GM13977 (cell line): Measurements from ENCODE around the gene MARCHF2.

ENCODE experiments used
- DNase-seq: peaks from one replicate; pipeline ENCODE4 v3.0.0; 2012; ENCODE audit warnings: low spot score
- in situ Hi-C: fragments of 300-500 bp; cut with MboI; formaldehyde crosslinking; loops from one replicate; pipeline ENCODE4 v1.12.0; 2022; ENCODE audit warnings: low sequenced_read_pairs, low pct_unique_long_range_greater_than_20kb, mixed read lengths, inconsistent platforms; ENCODE audit not compliant: unreplicated experiment
- TF ChIP-seq, protein P1 (sequence below): IDR thresholded peaks from 2 replicates; pipeline ENCODE4 v1.5.1; 2012; ENCODE audit warnings: mild to moderate bottlenecking, control low read depth; ENCODE audit not compliant: insufficient read depth; ENCODE audit errors: extremely low read depth, missing control alignments

The MARCHF2 gene

DNA sequence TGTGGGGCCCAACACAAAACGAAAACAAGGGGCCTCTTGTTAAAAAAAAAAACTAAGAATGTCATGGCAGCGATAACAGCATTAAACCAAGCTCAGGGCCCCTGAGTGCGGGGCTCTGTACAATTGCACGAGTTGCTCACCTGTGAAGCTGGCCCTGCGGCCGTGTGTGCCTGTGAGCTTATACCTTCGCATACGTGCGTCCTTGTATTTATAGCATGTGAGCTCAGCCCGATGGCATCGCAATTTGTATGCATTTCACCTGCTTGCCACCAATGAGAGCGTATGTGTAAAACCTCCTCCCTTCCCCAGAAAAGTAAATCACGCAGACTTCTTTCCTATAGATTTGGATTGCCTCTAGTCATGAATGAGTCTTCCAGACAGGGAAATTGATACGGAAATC lies 48.8 kb downstream of the MARCHF2 start:
- no peak for DNase-seq
- in situ Hi-C loops = no loop called here
- TF ChIP-seq, protein P1, sequence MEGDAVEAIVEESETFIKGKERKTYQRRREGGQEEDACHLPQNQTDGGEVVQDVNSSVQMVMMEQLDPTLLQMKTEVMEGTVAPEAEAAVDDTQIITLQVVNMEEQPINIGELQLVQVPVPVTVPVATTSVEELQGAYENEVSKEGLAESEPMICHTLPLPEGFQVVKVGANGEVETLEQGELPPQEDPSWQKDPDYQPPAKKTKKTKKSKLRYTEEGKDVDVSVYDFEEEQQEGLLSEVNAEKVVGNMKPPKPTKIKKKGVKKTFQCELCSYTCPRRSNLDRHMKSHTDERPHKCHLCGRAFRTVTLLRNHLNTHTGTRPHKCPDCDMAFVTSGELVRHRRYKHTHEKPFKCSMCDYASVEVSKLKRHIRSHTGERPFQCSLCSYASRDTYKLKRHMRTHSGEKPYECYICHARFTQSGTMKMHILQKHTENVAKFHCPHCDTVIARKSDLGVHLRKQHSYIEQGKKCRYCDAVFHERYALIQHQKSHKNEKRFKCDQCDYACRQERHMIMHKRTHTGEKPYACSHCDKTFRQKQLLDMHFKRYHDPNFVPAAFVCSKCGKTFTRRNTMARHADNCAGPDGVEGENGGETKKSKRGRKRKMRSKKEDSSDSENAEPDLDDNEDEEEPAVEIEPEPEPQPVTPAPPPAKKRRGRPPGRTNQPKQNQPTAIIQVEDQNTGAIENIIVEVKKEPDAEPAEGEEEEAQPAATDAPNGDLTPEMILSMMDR = no peak

DNA sequence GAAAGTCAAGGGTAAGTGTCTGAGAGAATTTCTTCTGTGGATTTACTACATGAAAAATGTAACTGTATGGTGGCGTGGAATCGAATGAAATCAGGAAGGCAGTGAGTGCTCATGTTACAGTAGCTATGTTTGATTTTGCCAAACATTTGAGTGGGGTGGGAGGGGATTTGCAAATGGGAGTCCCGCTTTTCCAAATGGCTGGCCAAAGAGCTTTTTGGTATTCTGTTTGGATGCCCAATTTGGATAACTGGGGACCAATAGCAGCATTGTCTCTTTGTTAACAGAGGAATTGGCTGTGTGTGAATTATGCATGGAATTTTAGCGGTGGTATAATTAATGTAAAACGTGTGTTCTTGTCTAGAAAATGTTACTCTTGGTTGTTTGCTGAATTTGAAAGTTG lies 49.5 kb downstream of the MARCHF2 start:
- in situ Hi-C loops = no loop called here
- DNase-seq = no peak
- TF ChIP-seq, protein P1 = no peak

DNA sequence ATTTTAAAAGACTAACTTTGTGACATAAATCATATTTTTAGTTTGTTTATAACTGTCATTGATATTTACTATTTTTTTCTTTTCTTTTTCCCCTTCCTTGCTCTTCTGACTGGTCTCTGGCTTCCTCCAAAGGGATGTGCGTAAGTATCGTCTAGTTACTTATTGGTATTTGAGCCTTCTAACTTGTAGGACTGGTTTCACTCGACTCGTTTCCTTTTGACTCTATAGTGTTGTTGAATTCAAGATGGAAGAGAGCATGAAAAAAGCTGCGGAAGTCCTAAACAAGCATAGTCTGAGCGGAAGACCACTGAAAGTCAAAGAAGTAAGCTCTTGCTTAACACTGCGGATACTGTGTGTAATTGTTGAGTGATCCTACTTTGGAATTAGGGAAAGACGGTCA lies 50.3 kb downstream of the MARCHF2 start:
- TF ChIP-seq, protein P1 = no peak
- in situ Hi-C loops = no loop called here
- no peak for DNase-seq

DNA sequence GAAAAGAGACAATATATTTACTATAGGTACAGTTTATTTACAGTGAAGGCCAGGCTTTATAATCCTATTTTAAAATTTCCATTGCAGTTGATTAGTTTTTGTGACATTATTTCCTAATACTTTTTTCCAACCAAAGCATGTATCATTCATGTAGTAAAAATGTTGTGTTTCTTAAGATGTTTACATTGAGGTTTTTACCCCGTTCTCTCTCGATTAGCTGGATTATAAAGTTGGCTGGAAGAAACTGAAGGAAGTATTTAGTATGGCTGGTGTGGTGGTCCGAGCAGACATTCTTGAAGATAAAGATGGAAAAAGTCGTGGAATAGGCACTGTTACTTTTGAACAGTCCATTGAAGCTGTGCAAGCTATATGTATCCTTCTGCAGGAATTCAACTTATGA lies 52.9 kb downstream of the MARCHF2 start:
- no peak for DNase-seq
- TF ChIP-seq, protein P1 = no peak
- in situ Hi-C loops = no loop called here

DNA sequence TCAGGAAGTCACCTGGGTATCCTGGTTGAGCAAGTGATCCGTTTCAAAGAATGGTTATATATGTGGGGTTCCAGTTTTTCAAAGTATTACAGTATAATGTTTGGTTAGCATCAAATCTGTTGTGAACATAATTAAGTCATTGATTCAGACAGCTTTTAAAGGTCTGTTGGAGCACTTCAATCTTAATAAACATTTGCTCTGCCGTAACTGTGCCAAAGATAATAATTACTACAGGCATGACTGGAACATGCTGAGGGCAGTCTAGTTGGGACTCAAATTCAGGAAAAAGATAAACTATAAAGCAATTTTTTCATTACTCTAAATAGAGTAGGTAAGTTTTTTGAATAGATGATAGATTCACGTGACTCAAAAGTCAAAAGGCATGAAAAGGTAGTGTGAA lies 55.0 kb downstream of the MARCHF2 start:
- TF ChIP-seq, protein P1 = no peak
- in situ Hi-C loops = no loop called here
- DNase-seq = no peak

DNA sequence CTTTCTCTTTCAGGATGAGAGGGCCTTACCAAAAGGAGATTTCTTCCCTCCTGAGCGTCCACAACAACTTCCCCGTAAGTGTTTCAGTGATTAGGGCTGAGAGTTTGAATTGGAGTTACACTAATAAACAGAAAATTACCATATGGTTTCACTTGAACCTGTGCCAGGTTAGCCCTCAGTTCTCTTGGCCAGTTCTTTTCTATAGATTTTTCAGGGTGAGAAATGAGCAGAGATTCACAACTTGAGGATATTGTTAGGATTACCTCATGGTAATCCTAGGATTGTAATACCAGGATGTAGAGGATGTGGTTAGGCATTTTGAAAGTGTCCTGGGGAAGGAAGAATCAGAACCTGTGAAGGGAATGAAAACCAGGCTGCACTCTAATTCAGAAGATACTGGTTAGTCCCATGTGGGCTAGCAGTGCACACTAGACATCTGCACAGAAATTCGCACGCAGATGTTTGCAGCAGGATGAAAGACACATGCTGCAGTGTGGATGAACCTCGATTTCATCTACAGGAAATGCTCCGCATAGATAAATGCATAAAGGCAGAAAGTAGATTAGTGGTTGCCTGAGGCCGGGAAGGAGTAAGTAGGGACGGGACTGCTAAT lies 55.8 kb downstream of the MARCHF2 start:
- in situ Hi-C loops = no loop called here
- DNase-seq = no peak
- TF ChIP-seq, protein P1 = no peak

DNA sequence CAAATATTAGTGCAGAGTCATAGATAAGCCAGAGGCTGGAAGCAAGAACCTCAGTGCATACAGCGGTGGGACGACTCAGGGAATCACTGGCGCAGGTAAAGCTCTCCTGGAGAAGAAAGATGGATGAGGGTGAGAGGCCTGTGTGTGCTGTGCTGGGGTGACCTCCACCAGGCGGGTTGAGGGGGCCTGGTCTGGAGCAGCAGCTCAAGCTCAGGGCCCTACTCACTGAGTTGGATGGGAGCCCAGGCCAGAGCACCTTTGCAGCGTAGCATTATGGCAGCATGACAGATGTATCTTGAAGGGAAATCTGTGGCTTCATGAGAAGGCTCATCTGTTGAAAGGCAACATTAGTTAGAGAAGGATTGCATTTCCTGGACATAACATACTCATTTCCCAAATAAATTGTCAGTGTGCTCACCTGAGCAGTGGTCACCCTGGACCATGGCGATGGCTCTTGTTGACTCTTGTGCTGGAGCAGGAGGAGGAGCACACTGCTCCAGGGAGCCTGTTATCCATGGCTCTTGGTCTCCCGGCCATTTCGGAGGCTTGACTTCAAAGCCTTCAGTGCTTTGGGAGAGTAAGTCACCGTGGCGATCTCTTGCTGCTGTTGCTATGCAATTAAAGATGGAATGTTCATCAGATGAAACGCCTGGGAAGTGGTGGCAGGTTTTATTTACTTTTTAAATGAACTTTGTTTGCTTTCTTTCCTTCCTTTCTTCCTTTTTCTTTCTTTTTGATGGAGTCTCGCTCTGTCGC lies 56.7 kb downstream of the MARCHF2 start:
- in situ Hi-C loops = no loop called here
- TF ChIP-seq, protein P1 = no peak
- no peak for DNase-seq
